Measurements from ENCODE around the gene TMEM69. TPM values are rescaled to one million over a fixed set of nuclear protein-coding genes. Genes with fewer than 3 reads are reported as not detected.

Gene TMEM69
- total and polyA plus RNA-seq, 2 donors (not counting 3 experiments of a cell fraction or from before 2014, with no cell fraction given) = 25.6 to 56.2 TPM

DNA sequence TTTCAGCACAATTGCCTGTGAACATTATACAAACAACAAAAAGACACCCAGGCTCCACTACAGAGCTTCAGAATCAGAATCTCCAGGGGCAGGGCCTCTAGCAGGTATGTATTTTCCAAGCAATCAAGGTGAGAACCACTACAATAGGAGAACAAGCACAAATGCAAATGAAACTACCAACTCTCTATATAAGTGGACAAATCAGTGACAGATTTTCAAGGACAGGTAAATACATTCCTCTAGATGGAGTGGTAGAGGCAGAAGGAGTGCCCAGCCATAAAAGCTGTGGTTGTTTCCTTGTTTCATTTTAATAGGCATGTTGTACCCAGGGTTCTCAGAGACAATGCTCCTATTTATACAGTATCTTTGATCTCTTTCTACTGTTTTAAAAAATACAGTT, 44.0 kb upstream of the TMEM69 start:
- CTCF ChIA-PET = interaction anchor here (0.9 kb wide), 1 partner anchor 15 kb away, joined by 3 read pairs; no protein-coding TSS in a partner anchor
- Histone ChIP-seq H3K27me3 (ENCODE audit: control insufficient read depth in 2 of 2, insufficient read depth in 2 of 2, low read length in 2 of 2) (no peaks in the 10 kb centered on the region), H3K79me2 (ENCODE audit: control insufficient read depth, insufficient read depth, low read length) (peaks cover 5% of the 10 kb centered on the region), H3K9ac (replicated peaks; ENCODE audit: extremely low read depth, insufficient read depth, low read length) (no peak overlapping the region), H4K20me1 (replicated peaks; ENCODE audit: control insufficient read depth, extremely low read depth, insufficient read depth, low read length) (no peaks in the 10 kb centered on the region), H3K9me1 (replicated peaks; ENCODE audit: control insufficient read depth, extremely low read depth, insufficient read depth, low read length) (no peaks in the 10 kb centered on the region), H3K27ac (ENCODE audit: insufficient read depth, low read depth, low read length) (no peak overlapping the region), H3K9me3 (replicated peaks; ENCODE audit: control insufficient read depth, insufficient read depth, low read length) (no peaks in the 10 kb centered on the region), H3K4me1 (ENCODE audit: control insufficient read depth, extremely low read depth, insufficient read depth, low read length) (peaks cover 9% of the 10 kb centered on the region), H2AFZ (ENCODE audit: low read depth, low read length) (no peak overlapping the region), H3K4me3 (replicated peaks in 1 of 3; ENCODE audit: insufficient read depth in 1 of 3, low read depth in 1 of 3, low read length in 3 of 3) (no peak overlapping the region), H3K36me3 (ENCODE audit: control insufficient read depth in 2 of 2, extremely low read depth in 1 of 2, insufficient read depth in 2 of 2, low read length in 2 of 2) (peaks cover 4 to 14% of the 10 kb centered on the region in 2 experiments), H3K4me2 (ENCODE audit: insufficient read depth, low read length) (no peak overlapping the region)
- DNase-seq (ENCODE audit: low read depth, low spot score) (no peak), FAIRE-seq (no peak)
- BruUV-seq (replicated peaks) = no TSS peak
- POLR2A ChIA-PET = no interaction called here
- TF ChIP-seq FOS (IDR thresholded peaks at IDR 0.05; ENCODE audit: borderline replicate concordance, insufficient read depth, low read length) (no peak), POLR2A (IDR thresholded peaks at IDR 0.05; ENCODE audit: low read depth, low read length) (no peak), EZH2 (IDR thresholded peaks at IDR 0.05; ENCODE audit: borderline replicate concordance, low read depth, low read length, severe bottlenecking) (no peak), GATA2 (IDR thresholded peaks at IDR 0.05; ENCODE audit: insufficient read depth, insufficient read length, low read depth, low read length) (no peak), POLR2AphosphoS5 (IDR thresholded peaks at IDR 0.05; ENCODE audit: insufficient read depth, low read depth, low read length) (no peak), MYC (IDR thresholded peaks at IDR 0.05; ENCODE audit: low read depth, low read length) (no peak), JUN (IDR thresholded peaks at IDR 0.05; ENCODE audit: borderline replicate concordance, insufficient read depth, insufficient read length, low read depth) (no peak)
- TF ChIP-seq, protein P1, sequence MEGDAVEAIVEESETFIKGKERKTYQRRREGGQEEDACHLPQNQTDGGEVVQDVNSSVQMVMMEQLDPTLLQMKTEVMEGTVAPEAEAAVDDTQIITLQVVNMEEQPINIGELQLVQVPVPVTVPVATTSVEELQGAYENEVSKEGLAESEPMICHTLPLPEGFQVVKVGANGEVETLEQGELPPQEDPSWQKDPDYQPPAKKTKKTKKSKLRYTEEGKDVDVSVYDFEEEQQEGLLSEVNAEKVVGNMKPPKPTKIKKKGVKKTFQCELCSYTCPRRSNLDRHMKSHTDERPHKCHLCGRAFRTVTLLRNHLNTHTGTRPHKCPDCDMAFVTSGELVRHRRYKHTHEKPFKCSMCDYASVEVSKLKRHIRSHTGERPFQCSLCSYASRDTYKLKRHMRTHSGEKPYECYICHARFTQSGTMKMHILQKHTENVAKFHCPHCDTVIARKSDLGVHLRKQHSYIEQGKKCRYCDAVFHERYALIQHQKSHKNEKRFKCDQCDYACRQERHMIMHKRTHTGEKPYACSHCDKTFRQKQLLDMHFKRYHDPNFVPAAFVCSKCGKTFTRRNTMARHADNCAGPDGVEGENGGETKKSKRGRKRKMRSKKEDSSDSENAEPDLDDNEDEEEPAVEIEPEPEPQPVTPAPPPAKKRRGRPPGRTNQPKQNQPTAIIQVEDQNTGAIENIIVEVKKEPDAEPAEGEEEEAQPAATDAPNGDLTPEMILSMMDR (IDR thresholded peaks at IDR 0.05; ENCODE audit: extremely low read depth in 1 of 2, insufficient read depth in 1 of 2, low read depth in 1 of 2, low read length in 2 of 2) = no peak
- TF ChIP-seq, protein P2, sequence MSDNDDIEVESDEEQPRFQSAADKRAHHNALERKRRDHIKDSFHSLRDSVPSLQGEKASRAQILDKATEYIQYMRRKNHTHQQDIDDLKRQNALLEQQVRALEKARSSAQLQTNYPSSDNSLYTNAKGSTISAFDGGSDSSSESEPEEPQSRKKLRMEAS (IDR thresholded peaks at IDR 0.05; ENCODE audit: insufficient read depth, insufficient read length) = no peak
- intact Hi-C loops (cut with micrococcal nuclease) (no loop called here), dilution Hi-C loops (cut with MboI; ENCODE audit: extremely low pct_ligation_motif_present, low sequenced_read_pairs) (no loop called here)

Data from endothelial cell of umbilical vein (primary cell).